AG09319 (cell line): ENCODE data around the gene SP3.

Experiments used
- DNase-seq: peaks from one replicate; pipeline ENCODE4 v3.0.0-alpha.2; 2010; ENCODE audit warnings: low read depth; ENCODE audit errors: extremely low read depth
- CTCF ChIP-seq: IDR thresholded peaks from 2 replicates; pipeline ENCODE4 v1.5.1; 2011; ENCODE audit warnings: low read depth, mild to moderate bottlenecking, inconsistent platforms, low read length, moderate library complexity

SP3 gene

GRCh38 chr2:173880561-173880960 lies 84.6 kb downstream of the SP3 start:
- no peak for TF ChIP-seq CTCF
- no peak for DNase-seq

- TF ChIP-seq CTCF, result no peak
- DNase-seq, result no peak
These were observed 88.2 kb downstream of the SP3 start for GRCh38 chr2:173876833-173877413.

GRCh38 chr2:173874894-173875237 lies 90.3 kb downstream of the SP3 start:
- TF ChIP-seq CTCF, result no peak
- no peak for DNase-seq

GRCh38 chr2:173874003-173874893 lies 90.9 kb downstream of the SP3 start:
- TF ChIP-seq CTCF, result no peak
- DNase-seq, result no peak

- DNase-seq, result no peak
- no peak for TF ChIP-seq CTCF
These were observed 92.5 kb downstream of the SP3 start for GRCh38 chr2:173872714-173873113.

GRCh38 chr2:173869244-173870229 lies 95.6 kb downstream of the SP3 start:
- no peak for TF ChIP-seq CTCF
- DNase-seq, result no peak
